ENCODE data around the gene SLC4A7.
"Not testable (repeated sequence)": the region's sequence is repeated elsewhere in the genome, so short reads cannot be mapped to it uniquely, and the experiment has no call there.

SLC4A7 gene

DNA sequence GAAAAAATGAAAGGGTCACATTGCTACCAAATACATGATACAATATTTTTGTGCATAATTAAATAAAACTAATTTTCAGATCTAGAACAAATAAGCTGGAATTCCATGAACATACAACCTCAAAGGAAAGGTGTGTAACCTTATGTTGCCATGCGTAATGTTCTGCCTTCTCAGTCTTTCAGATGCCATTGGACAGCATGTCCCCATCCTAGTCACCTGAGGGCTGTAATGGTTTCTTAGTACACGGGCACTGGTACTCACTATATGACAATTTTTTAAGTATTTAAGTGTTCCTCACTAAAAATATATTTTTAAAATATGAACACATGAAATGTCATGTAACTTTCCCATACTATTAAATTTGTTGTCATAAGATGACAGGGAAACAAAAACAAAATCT, 139.1 kb downstream of the SLC4A7 start:
- H3K4me3 ChIP-seq (replicated peaks; ENCODE audit: low read depth, low read length) = no peak overlapping the region
- TF ChIP-seq, protein P1, sequence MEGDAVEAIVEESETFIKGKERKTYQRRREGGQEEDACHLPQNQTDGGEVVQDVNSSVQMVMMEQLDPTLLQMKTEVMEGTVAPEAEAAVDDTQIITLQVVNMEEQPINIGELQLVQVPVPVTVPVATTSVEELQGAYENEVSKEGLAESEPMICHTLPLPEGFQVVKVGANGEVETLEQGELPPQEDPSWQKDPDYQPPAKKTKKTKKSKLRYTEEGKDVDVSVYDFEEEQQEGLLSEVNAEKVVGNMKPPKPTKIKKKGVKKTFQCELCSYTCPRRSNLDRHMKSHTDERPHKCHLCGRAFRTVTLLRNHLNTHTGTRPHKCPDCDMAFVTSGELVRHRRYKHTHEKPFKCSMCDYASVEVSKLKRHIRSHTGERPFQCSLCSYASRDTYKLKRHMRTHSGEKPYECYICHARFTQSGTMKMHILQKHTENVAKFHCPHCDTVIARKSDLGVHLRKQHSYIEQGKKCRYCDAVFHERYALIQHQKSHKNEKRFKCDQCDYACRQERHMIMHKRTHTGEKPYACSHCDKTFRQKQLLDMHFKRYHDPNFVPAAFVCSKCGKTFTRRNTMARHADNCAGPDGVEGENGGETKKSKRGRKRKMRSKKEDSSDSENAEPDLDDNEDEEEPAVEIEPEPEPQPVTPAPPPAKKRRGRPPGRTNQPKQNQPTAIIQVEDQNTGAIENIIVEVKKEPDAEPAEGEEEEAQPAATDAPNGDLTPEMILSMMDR (IDR thresholded peaks at IDR 0.05; ENCODE audit: insufficient read depth, low read length, poor library complexity, severe bottlenecking) = no peak
- DNase-seq (ENCODE audit: extremely low read depth, insufficient read length) = no peak
- no peaks in the 10 kb centered on the region for H3K36me3 ChIP-seq (ENCODE audit: control insufficient read depth, insufficient read depth, low read length)
- H3K27me3 ChIP-seq (replicated peaks; ENCODE audit: control insufficient read depth, insufficient read depth, low read length) = no peaks in the 10 kb centered on the region

DNA sequence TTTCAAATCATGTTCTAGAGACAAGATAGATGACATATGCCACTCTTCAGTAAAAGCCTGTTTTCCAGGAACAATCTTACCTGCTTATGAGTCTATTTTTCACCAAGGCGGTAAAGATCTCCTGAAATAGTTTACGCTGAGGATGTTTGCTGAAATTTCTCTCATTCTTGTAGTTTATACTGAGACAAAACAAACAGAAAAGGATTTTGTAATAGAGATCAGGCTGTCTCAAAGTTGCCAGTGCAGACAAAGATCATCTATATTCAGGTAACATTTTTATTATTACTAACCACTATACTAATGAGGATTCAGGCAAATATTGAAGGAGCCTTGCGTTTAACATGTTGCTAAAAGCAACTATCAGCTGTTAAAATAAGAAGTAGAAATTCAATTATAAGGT, 140.0 kb downstream of the SLC4A7 start:
- DNase-seq (ENCODE audit: extremely low read depth, insufficient read length) = no peak
- Histone ChIP-seq H3K36me3 (ENCODE audit: control insufficient read depth, insufficient read depth, low read length) (no peaks in the 10 kb centered on the region), H3K4me3 (replicated peaks; ENCODE audit: low read depth, low read length) (no peak overlapping the region), H3K27me3 (replicated peaks; ENCODE audit: control insufficient read depth, insufficient read depth, low read length) (no peaks in the 10 kb centered on the region)
- TF ChIP-seq, protein P1 (IDR thresholded peaks at IDR 0.05; ENCODE audit: insufficient read depth, low read length, poor library complexity, severe bottlenecking) = no peak

DNA sequence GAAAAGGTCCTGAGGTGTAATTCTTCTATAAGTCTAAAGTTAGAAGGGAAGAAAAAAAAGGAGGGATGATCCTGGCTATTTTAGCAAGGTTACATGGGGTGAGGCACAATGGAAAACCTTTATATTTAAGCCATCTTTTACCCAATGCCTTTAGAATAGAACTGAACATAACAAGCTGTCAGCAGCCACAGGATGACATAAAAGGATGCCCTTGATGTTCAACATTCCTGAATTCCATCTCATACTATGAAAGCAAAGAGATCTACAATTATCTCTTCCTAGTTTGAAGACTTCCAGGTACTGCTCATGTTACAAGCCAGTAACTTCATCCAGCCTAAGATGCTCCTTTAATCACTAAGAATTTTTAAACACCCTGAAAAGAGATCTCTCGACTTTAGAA, 141.9 kb downstream of the SLC4A7 start:
- no peak overlapping the region for H3K4me3 ChIP-seq (replicated peaks; ENCODE audit: low read depth, low read length)
- no peaks in the 10 kb centered on the region for H3K27me3 ChIP-seq (replicated peaks; ENCODE audit: control insufficient read depth, insufficient read depth, low read length)
- TF ChIP-seq, protein P1 (IDR thresholded peaks at IDR 0.05; ENCODE audit: insufficient read depth, low read length, poor library complexity, severe bottlenecking) = no peak
- H3K36me3 ChIP-seq (ENCODE audit: control insufficient read depth, insufficient read depth, low read length) = no peaks in the 10 kb centered on the region
- no peak for DNase-seq (ENCODE audit: extremely low read depth, insufficient read length)

DNA sequence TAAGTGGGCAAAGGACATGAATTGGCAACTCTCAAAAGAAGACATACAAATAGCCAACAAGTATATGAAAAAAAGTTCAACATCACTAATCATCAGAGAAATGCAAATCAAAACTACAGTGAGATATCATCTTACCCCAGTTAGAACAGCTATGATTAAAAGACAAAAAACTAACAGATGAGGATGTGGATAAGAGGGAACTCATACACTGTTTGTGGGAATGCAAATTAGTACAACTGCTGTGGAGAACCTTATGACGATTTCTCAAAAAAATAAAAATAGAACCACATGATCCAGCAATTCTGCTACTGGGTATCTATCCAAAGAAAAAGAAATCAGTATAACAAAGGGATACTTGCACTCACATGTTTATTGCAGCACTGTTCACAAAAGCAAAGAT, 143.7 kb downstream of the SLC4A7 start:
- H3K4me3 ChIP-seq (replicated peaks; ENCODE audit: low read depth, low read length) = no peak overlapping the region
- H3K36me3 ChIP-seq (ENCODE audit: control insufficient read depth, insufficient read depth, low read length) = no peaks in the 10 kb centered on the region
- TF ChIP-seq, protein P1 (IDR thresholded peaks at IDR 0.05; ENCODE audit: insufficient read depth, low read length, poor library complexity, severe bottlenecking) = no peak
- no peak for DNase-seq (ENCODE audit: extremely low read depth, insufficient read length)
- no peaks in the 10 kb centered on the region for H3K27me3 ChIP-seq (replicated peaks; ENCODE audit: control insufficient read depth, insufficient read depth, low read length)

DNA sequence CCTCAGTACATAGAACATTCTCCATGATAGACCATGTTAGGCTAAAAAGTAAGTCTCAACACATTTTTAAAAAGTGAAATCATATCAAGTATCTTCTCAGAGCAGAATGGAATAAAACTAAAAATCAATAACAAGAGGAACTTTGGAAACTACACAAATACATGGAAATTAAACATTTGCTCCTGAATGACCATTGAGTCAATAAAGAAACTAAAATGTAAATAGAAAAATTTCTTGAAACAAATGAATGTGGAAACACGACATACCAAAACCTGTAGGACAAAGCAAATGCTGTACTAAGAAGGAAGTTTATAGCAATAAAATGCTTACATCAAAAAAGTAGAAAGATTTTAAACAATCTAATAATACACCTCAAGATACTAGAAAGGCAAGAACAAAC, 148.6 kb downstream of the SLC4A7 start:
- no peaks in the 10 kb centered on the region for H3K36me3 ChIP-seq (ENCODE audit: control insufficient read depth, insufficient read depth, low read length)
- TF ChIP-seq, protein P1 (IDR thresholded peaks at IDR 0.05; ENCODE audit: insufficient read depth, low read length, poor library complexity, severe bottlenecking) = no peak
- H3K27me3 ChIP-seq (replicated peaks; ENCODE audit: control insufficient read depth, insufficient read depth, low read length) = no peaks in the 10 kb centered on the region
- no peak for DNase-seq (ENCODE audit: extremely low read depth, insufficient read length)
- H3K4me3 ChIP-seq (replicated peaks; ENCODE audit: low read depth, low read length) = no peak overlapping the region

DNA sequence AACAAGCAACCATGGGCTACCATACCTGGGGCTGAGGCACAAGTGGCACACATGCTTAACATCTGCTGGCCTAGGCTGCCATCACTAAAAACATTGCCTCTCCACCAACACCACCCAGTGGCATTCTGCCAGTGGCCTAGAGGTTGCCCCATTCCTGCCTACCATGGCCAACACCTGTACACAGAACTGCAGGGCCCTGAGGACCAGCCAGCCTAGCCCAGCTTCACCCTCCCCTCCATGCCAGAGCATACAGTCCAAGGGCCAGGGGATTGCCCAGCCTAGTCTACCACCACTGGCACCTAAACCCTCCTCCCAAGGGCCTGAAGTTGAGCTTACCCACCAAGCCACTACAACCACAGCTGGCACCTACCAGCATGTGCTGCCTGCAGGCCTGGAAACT, 150.3 kb downstream of the SLC4A7 start:
- DNase-seq (ENCODE audit: extremely low read depth, insufficient read length) = no peak
- TF ChIP-seq, protein P1 (IDR thresholded peaks at IDR 0.05; ENCODE audit: insufficient read depth, low read length, poor library complexity, severe bottlenecking) = no peak

DNA sequence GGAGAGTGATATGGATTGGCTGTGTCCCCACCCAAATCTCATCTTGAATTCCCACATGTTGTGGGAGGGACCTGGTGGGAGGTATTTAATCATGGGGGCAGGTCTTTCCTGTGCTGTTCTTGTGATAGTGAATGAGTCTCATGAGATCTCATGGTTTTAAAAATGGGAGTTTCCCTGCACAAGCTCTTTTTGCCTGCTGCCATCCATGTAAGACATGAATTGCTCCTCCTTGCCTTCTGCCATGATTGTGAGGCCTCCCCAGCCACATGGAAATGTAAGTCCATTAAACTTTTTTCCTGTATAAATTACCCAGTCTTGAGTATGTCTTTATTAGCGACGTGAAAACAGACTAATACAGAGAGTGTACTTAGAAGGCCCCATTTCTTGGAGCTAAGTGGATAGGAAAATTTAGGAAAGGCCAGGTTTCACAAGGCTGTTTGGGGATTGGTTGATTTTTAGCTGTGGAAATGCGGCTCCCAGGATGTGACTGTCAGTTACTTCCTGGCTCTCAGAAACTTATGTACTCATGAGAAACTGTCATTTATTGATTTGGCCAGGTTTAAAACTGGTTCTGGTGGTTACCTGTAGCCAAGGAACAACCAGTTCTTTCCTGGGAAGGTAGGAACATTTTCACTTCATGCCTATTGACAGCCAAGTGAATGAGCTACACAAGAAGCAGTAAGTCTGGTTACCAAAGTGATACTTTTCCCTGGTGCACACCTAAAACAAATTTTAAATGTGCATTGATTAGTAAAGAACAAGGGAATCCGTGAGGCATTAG, 155.0 kb downstream of the SLC4A7 start:
- DNase-seq (ENCODE audit: extremely low read depth, insufficient read length); H3K4me3 ChIP-seq (replicated peaks; ENCODE audit: low read depth, low read length); H3K36me3 ChIP-seq (ENCODE audit: control insufficient read depth, insufficient read depth, low read length); H3K27me3 ChIP-seq (replicated peaks; ENCODE audit: control insufficient read depth, insufficient read depth, low read length): not testable (repeated sequence)

More for the DNA sequence above, 150.3 kb downstream of the SLC4A7 start:
- Histone ChIP-seq H3K27me3 (replicated peaks; ENCODE audit: control insufficient read depth, insufficient read depth, low read length) (no peaks in the 10 kb centered on the region), H3K36me3 (ENCODE audit: control insufficient read depth, insufficient read depth, low read length) (no peaks in the 10 kb centered on the region), H3K4me3 (replicated peaks; ENCODE audit: low read depth, low read length) (no peak overlapping the region)

Data from GM06990 (cell line).